CD14-positive monocyte (primary cell): ENCODE measurements around the gene MITF. TPM values are rescaled to one million over a fixed set of nuclear protein-coding genes. Genes with fewer than 3 reads are reported as not detected.

Experiments used
- DNase-seq, 3 donors: peaks; one replicate each; pipeline ENCODE4 v3.0.0-alpha.2; 2011 to 2022
- H2AFZ ChIP-seq: 2 replicates; pipeline ENCODE4 v1.6.0; 2012; ENCODE audit warnings: mild to moderate bottlenecking, low read depth, low read length, inconsistent platforms; ENCODE audit not compliant: insufficient read depth, poor library complexity, severe bottlenecking
- H3K27ac ChIP-seq, 2 donors: 1 replicate in 1 of 2; 2 replicates in 1 of 2; pipeline ENCODE4 v1.5.1; 2012 to 2013; ENCODE audit warnings: low read length in 2 of 2, control low read depth in 1 of 2, inconsistent platforms in 1 of 2, low read depth in 1 of 2, mild to moderate bottlenecking in 1 of 2
- H3K27me3 ChIP-seq, 2 donors: one replicate each; pipeline versions ENCODE4 v1.6.0 to v1.6.1; 2011 to 2013; ENCODE audit warnings: low read length in 2 of 2; ENCODE audit not compliant: control insufficient read depth in 2 of 2, insufficient read depth in 2 of 2
- H3K36me3 ChIP-seq, 2 donors: replicated peaks in 1 of 2; 1 replicate in 1 of 2; 2 replicates in 1 of 2; pipeline versions ENCODE4 v1.5.1 to v1.6.1; 2012 to 2013; ENCODE audit warnings: low read length in 2 of 2, control low read depth in 1 of 2, inconsistent platforms in 1 of 2, mild to moderate bottlenecking in 1 of 2; ENCODE audit not compliant: insufficient read depth in 2 of 2, control insufficient read depth in 1 of 2
- H3K4me1 ChIP-seq, 2 donors: 1 replicate in 1 of 2; 2 replicates in 1 of 2; pipeline versions ENCODE4 v1.5.1 to v1.6.1; 2012 to 2013; ENCODE audit warnings: low read length in 2 of 2, control low read depth in 1 of 2, inconsistent platforms in 1 of 2, mild to moderate bottlenecking in 1 of 2, moderate library complexity in 1 of 2; ENCODE audit not compliant: insufficient read depth in 2 of 2, control insufficient read depth in 1 of 2
- H3K4me2 ChIP-seq: replicated peaks from 2 replicates; pipeline ENCODE3; 2012; ENCODE audit warnings: low read length, moderate library complexity, mild to moderate bottlenecking; ENCODE audit not compliant: poor library complexity, severe bottlenecking; ENCODE audit errors: extremely low read depth
- H3K4me3 ChIP-seq, 3 experiments: fragments of 200-600 bp in 1 of 3; sonication (generic) in 1 of 3; replicated peaks in 1 of 3; 1 replicate in 2 of 3; 2 replicates in 1 of 3; pipeline ENCODE4 v1.5.1; 2011 to 2013; ENCODE audit warnings: low read length in 3 of 3, mild to moderate bottlenecking in 3 of 3, control low read depth in 2 of 3, low read depth in 2 of 3, inconsistent platforms in 1 of 3, moderate library complexity in 1 of 3
- H3K79me2 ChIP-seq: 2 replicates; pipeline ENCODE4 v1.6.0; 2012; ENCODE audit warnings: mild to moderate bottlenecking, control low read depth, inconsistent platforms, low read length, moderate library complexity; ENCODE audit not compliant: insufficient read depth
- H3K9ac ChIP-seq: 2 replicates; pipeline ENCODE4 v1.6.0; 2017; ENCODE audit warnings: low read length, mild to moderate bottlenecking; ENCODE audit not compliant: insufficient read depth, poor library complexity, severe bottlenecking
- H3K9me3 ChIP-seq, 2 donors: replicated peaks in 1 of 2; 1 replicate in 1 of 2; 2 replicates in 1 of 2; pipeline versions ENCODE4 v1.5.1 to v1.6.1; 2012 to 2013; ENCODE audit warnings: low read length in 2 of 2, control low read depth in 1 of 2; ENCODE audit not compliant: control insufficient read depth in 1 of 2, insufficient read depth in 1 of 2
- H4K20me1 ChIP-seq: 2 replicates; pipeline ENCODE4 v1.6.0; 2012; ENCODE audit warnings: mild to moderate bottlenecking, low read length, control low read depth, moderate library complexity; ENCODE audit not compliant: insufficient read depth
- H3K27ac Mint-ChIP-seq, 7 donors: one replicate each; pipeline ENCODE4 v1.8.0; 2020; ENCODE audit warnings: mild to moderate bottlenecking in 7 of 7, mixed read lengths in 7 of 7, moderate library complexity in 6 of 7, inconsistent platforms in 2 of 7
- H3K27me3 Mint-ChIP-seq, 3 donors: one replicate each; pipeline ENCODE4 v1.8.0; 2021 to 2022; ENCODE audit warnings: low read depth in 3 of 3, mild to moderate bottlenecking in 3 of 3, mixed read lengths in 3 of 3, moderate library complexity in 3 of 3, inconsistent platforms in 1 of 3
- H3K36me3 Mint-ChIP-seq, 2 donors: one replicate each; pipeline ENCODE4 v1.8.0; 2020; ENCODE audit warnings: mixed read lengths in 2 of 2, inconsistent platforms in 1 of 2, mild to moderate bottlenecking in 1 of 2
- H3K4me1 Mint-ChIP-seq: one replicate; pipeline ENCODE4 v1.8.0; 2020; ENCODE audit warnings: mild to moderate bottlenecking, mixed read lengths
- H3K4me3 Mint-ChIP-seq, 2 donors: one replicate each; pipeline ENCODE4 v1.8.0; 2020; ENCODE audit warnings: mild to moderate bottlenecking in 2 of 2, mixed read lengths in 2 of 2, moderate library complexity in 1 of 2
- H3K9me3 Mint-ChIP-seq, 7 donors: one replicate each; pipeline ENCODE4 v1.8.0; 2020 to 2022; ENCODE audit warnings: mixed read lengths in 7 of 7, mild to moderate bottlenecking in 6 of 7, moderate library complexity in 6 of 7, inconsistent platforms in 2 of 7
- WGBS: methylation state at CpG from one replicate; pipeline ENCODE4 v1.1.5; 2013; ENCODE audit warnings: missing lambda C conversion rate; ENCODE audit not compliant: insufficient coverage; 5-methylcytosine and 5-hydroxymethylcytosine counted together
- intact Hi-C, 2 donors: fragments of 100-400 bp; cut with micrococcal nuclease; formaldehyde crosslinking; loops; one replicate each; pipeline versions ENCODE4 v1.15.0 to v1.15.1; 2023
- polyA plus RNA-seq, 3 donors: library from polyadenylated mRNA; depleted of rRNA in 1 of 3; unstranded in 2 of 3; stranded (reverse) in 1 of 3; fragments of 300-500 nt in 2 of 3; fragments of >200 nt in 1 of 3; fragmentation: Illumina TruSeq in 2 of 3; gene quantifications; 1 replicate in 2 of 3; 2 replicates in 1 of 3; pipeline ENCODE4 v1.2.3, GENCODE V29; 2012 to 2021
- TF ChIP-seq, protein P1 (sequence below): fragments of 200-600 bp; IDR thresholded peaks from one replicate; pipeline ENCODE4 v1.8.0; 2022; ENCODE audit warnings: antibody characterized with exemption, mild to moderate bottlenecking

The MITF gene
- polyA plus RNA-seq, 3 donors = 7.0 to 15.1 (median 12.1) TPM

DNA sequence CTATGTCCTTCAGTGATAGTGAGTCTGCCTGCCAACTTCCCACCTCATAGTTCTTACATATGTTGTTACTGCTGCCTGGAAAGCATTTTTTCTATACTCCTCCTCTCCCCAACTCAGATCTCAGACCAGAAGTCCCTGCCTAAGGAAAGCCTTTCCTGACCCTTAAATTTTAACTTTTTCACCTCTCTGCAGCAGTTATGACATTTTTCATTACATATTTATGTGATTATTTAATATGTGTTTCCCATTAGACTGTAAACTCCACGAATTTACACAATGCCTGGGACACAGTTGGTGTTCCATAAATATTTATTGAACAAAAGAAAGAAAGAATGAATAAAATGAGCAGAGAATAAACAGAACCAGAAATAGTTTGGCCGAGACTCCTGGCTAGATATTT is 125.5 kb downstream of the MITF start:
- no CpG with 5 or more reads among the region's 2 CpGs for WGBS

DNA sequence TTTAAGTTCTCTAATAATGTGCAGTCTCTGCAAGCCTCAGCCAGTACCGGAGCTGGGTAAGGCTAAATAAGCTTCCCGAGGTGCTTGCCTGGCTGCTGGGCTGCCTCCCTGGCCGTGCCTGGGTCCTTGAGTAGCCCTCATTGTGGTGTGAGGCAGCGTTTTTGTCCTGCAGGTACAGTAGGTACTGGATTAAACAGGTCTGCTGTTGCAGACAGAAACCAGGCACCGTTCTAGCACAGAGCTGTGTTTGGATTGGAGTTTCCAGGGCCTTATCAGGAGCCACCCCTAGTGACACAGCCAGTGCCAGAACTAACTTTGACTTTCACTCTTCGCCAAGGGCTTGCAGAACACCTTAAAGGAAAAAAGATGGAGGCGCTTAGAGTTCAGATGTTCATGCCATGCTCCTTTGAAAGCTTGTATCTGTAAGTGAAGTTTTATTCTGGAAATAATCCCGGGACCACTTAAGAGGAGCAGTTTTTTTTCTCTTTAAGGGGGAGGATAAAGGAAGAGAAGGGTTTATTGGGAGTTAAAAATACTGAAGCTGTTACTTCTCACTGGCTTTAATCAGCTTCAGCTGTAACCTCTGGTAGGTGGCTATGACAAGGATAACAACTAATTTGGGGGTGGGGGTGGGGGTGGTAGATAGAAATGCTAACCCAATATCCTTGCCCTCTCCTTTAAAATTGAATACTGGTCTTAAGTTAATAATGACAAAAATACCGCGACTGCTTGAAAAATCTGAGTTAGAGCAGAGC is 126.8 kb downstream of the MITF start:
- no peaks in the 10 kb centered on the region for H3K79me2 ChIP-seq
- H3K27ac Mint-ChIP-seq = no peak overlapping the region
- peaks cover 2% of the 10 kb centered on the region for H3K4me1 Mint-ChIP-seq
- DNase-seq = no peak
- TF ChIP-seq, protein P1, sequence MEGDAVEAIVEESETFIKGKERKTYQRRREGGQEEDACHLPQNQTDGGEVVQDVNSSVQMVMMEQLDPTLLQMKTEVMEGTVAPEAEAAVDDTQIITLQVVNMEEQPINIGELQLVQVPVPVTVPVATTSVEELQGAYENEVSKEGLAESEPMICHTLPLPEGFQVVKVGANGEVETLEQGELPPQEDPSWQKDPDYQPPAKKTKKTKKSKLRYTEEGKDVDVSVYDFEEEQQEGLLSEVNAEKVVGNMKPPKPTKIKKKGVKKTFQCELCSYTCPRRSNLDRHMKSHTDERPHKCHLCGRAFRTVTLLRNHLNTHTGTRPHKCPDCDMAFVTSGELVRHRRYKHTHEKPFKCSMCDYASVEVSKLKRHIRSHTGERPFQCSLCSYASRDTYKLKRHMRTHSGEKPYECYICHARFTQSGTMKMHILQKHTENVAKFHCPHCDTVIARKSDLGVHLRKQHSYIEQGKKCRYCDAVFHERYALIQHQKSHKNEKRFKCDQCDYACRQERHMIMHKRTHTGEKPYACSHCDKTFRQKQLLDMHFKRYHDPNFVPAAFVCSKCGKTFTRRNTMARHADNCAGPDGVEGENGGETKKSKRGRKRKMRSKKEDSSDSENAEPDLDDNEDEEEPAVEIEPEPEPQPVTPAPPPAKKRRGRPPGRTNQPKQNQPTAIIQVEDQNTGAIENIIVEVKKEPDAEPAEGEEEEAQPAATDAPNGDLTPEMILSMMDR = no peak
- no peak overlapping the region for H3K4me3 ChIP-seq
- H3K9me3 ChIP-seq = no peaks in the 10 kb centered on the region
- H2AFZ ChIP-seq = no peak overlapping the region
- intact Hi-C loops = no loop called here
- H3K27me3 ChIP-seq = no peaks in the 10 kb centered on the region
- no peaks in the 10 kb centered on the region for H4K20me1 ChIP-seq
- no peaks in the 10 kb centered on the region for H3K27me3 Mint-ChIP-seq
- H3K4me3 Mint-ChIP-seq = peak overlapping the region in 1 of 2 donors; percentile 17
- H3K4me2 ChIP-seq = no peak overlapping the region
- no peaks in the 10 kb centered on the region for H3K4me1 ChIP-seq
- no peaks in the 10 kb centered on the region for H3K36me3 ChIP-seq
- no peaks in the 10 kb centered on the region for H3K9me3 Mint-ChIP-seq
- 90% methylated on average over 6 of the region's 10 CpGs for WGBS
- H3K27ac ChIP-seq = no peak overlapping the region
- no peaks in the 10 kb centered on the region for H3K36me3 Mint-ChIP-seq
- H3K9ac ChIP-seq = no peak overlapping the region

More for the DNA sequence above, 125.5 kb downstream of the MITF start:
- Histone ChIP-seq H3K4me1 (no peaks in the 10 kb centered on the region), H2AFZ (no peak overlapping the region), H4K20me1 (no peaks in the 10 kb centered on the region), H3K27ac (no peak overlapping the region), H3K9ac (no peak overlapping the region), H3K4me3 (no peak overlapping the region), H3K9me3 (no peaks in the 10 kb centered on the region), H3K79me2 (no peaks in the 10 kb centered on the region), H3K4me2 (no peak overlapping the region), H3K36me3 (no peaks in the 10 kb centered on the region), H3K27me3 (no peaks in the 10 kb centered on the region)
- DNase-seq = no peak
- Mint-ChIP-seq H3K27me3 (no peaks in the 10 kb centered on the region), H3K4me1 (peaks cover 2% of the 10 kb centered on the region), H3K4me3 (no peak overlapping the region), H3K27ac (no peak overlapping the region), H3K36me3 (no peaks in the 10 kb centered on the region), H3K9me3 (no peaks in the 10 kb centered on the region)
- TF ChIP-seq, protein P1 = no peak
- intact Hi-C loops = no loop called here
